Mesenchymal stem cell (in vitro differentiated cells and primary cell): Measurements from ENCODE around the gene B3GAT1.

Experiments
- DNase-seq: peaks from one replicate; pipeline ENCODE4 v3.0.0-alpha.2; 2013
- H2AFZ ChIP-seq: one replicate; pipeline ENCODE4 v1.6.1; 2013; ENCODE audit warnings: low read depth, mild to moderate bottlenecking, control low read depth, inconsistent platforms, low read length, moderate library complexity
- H2AK5ac ChIP-seq: 2 replicates; pipeline ENCODE4 v1.6.1; 2013; ENCODE audit warnings: low read length, moderate library complexity, mild to moderate bottlenecking, inconsistent platforms; ENCODE audit not compliant: severe bottlenecking
- H2BK120ac ChIP-seq: one replicate; pipeline ENCODE4 v1.6.1; 2013; ENCODE audit warnings: low read depth, mild to moderate bottlenecking, inconsistent platforms, low read length, moderate library complexity
- H2BK12ac ChIP-seq, 2 experiments: one replicate each; pipeline ENCODE4 v1.6.1; 2013; ENCODE audit warnings: inconsistent platforms in 2 of 2, low read length in 2 of 2, mild to moderate bottlenecking in 2 of 2, moderate library complexity in 2 of 2, control low read depth in 1 of 2
- H2BK15ac ChIP-seq: one replicate; pipeline ENCODE4 v1.6.1; 2013; ENCODE audit warnings: mild to moderate bottlenecking, low read depth, inconsistent platforms; ENCODE audit not compliant: poor library complexity, severe bottlenecking
- H2BK5ac ChIP-seq: 2 replicates; pipeline ENCODE4 v1.6.1; 2013; ENCODE audit warnings: low read depth, mild to moderate bottlenecking, low read length, control low read depth, inconsistent platforms; ENCODE audit not compliant: poor library complexity, severe bottlenecking
- H3K14ac ChIP-seq, 2 experiments: one replicate each; pipeline ENCODE4 v1.6.1; 2013; ENCODE audit warnings: inconsistent platforms in 2 of 2, low read length in 2 of 2, control low read depth in 1 of 2, mild to moderate bottlenecking in 1 of 2, moderate library complexity in 1 of 2
- H3K18ac ChIP-seq, 2 experiments: one replicate each; pipeline ENCODE4 v1.6.1; 2013; ENCODE audit warnings: inconsistent platforms in 2 of 2, low read length in 2 of 2, control low read depth in 1 of 2, low read depth in 1 of 2, mild to moderate bottlenecking in 1 of 2
- H3K23ac ChIP-seq, 2 experiments: one replicate each; pipeline ENCODE4 v1.6.1; 2013; ENCODE audit warnings: inconsistent platforms in 2 of 2, low read length in 2 of 2, mild to moderate bottlenecking in 2 of 2, moderate library complexity in 2 of 2, control low read depth in 1 of 2
- H3K27ac ChIP-seq: 2 replicates; pipeline ENCODE4 v1.5.1; 2013; ENCODE audit warnings: mild to moderate bottlenecking, moderate library complexity, low read length, control low read depth, inconsistent platforms; ENCODE audit not compliant: poor library complexity, severe bottlenecking
- H3K27me3 ChIP-seq, 2 experiments: 2 replicates each; pipeline versions ENCODE4 v1.6.1 to v1.7.0; 2013; ENCODE audit warnings: low read length in 2 of 2, mild to moderate bottlenecking in 2 of 2, moderate library complexity in 2 of 2, control low read depth in 1 of 2, inconsistent platforms in 1 of 2; ENCODE audit not compliant: control insufficient read depth in 1 of 2, insufficient read depth in 1 of 2
- H3K36me3 ChIP-seq, 2 experiments: 2 replicates each; pipeline versions ENCODE4 v1.6.1 to v1.7.0; 2013; ENCODE audit warnings: low read length in 2 of 2, control low read depth in 1 of 2, inconsistent platforms in 1 of 2, low read depth in 1 of 2, mild to moderate bottlenecking in 1 of 2; ENCODE audit not compliant: insufficient read depth in 2 of 2, control insufficient read depth in 1 of 2
- H3K4ac ChIP-seq, 2 experiments: one replicate each; pipeline ENCODE4 v1.6.1; 2013; ENCODE audit warnings: inconsistent platforms in 2 of 2, low read length in 2 of 2, mild to moderate bottlenecking in 2 of 2, moderate library complexity in 2 of 2, control low read depth in 1 of 2, low read depth in 1 of 2
- H3K4me1 ChIP-seq: 2 replicates; pipeline ENCODE4 v1.6.1; 2013; ENCODE audit warnings: low read depth, low read length, control low read depth; ENCODE audit not compliant: control insufficient read depth, insufficient read depth
- H3K4me2 ChIP-seq: 2 replicates; pipeline ENCODE4 v1.6.1; 2013; ENCODE audit warnings: low read length, mild to moderate bottlenecking, inconsistent platforms; ENCODE audit not compliant: poor library complexity, severe bottlenecking
- H3K4me3 ChIP-seq, 2 experiments: 2 replicates each; pipeline versions ENCODE4 v1.5.1 to v1.7.0; 2013; ENCODE audit warnings: low read length in 2 of 2, mild to moderate bottlenecking in 2 of 2, control low read depth in 1 of 2, low read depth in 1 of 2; ENCODE audit not compliant: insufficient read depth in 1 of 2
- H3K79me1 ChIP-seq: replicated peaks from 2 replicates; pipeline ENCODE4 v1.6.1; 2013; ENCODE audit warnings: mild to moderate bottlenecking, control low read depth, low read length, inconsistent platforms; ENCODE audit not compliant: poor library complexity, severe bottlenecking
- H3K9ac ChIP-seq: 2 replicates; pipeline ENCODE4 v1.7.0; 2013; ENCODE audit warnings: mild to moderate bottlenecking, low read length, moderate library complexity
- H3K9me3 ChIP-seq: 2 replicates; pipeline ENCODE4 v1.7.0; 2013; ENCODE audit warnings: mild to moderate bottlenecking, low read length; ENCODE audit not compliant: control insufficient read depth
- H4K8ac ChIP-seq: one replicate; pipeline ENCODE4 v1.6.1; 2013; ENCODE audit warnings: inconsistent platforms, mild to moderate bottlenecking, low read length, moderate library complexity
- H4K91ac ChIP-seq: one replicate; pipeline ENCODE4 v1.6.1; 2013; ENCODE audit warnings: mild to moderate bottlenecking, low read length, inconsistent platforms
- WGBS: methylation state at CpG from one replicate; pipeline ENCODE4 v1.1.7; 2013; ENCODE audit warnings: mixed read lengths; 5-methylcytosine and 5-hydroxymethylcytosine counted together

The B3GAT1 gene

GRCh38 chr11:134371436-134372185 lies 40.4 kb downstream of the B3GAT1 start:
- Histone ChIP-seq H3K4ac (no peak overlapping the region), H3K4me2 (no peak overlapping the region), H3K27ac (no peak overlapping the region), H3K9me3 (no peaks in the 10 kb centered on the region), H4K8ac (no peak overlapping the region), H3K4me1 (no peaks in the 10 kb centered on the region), H3K4me3 (no peak overlapping the region), H4K91ac (no peak overlapping the region), H3K27me3 (no peaks in the 10 kb centered on the region), H2BK12ac (no peak overlapping the region), H3K18ac (no peak overlapping the region), H2BK5ac (no peak overlapping the region), H3K79me1 (no peaks in the 10 kb centered on the region), H2BK120ac (no peak overlapping the region), H3K9ac (no peak overlapping the region), H3K14ac (no peak overlapping the region), H3K36me3 (peaks cover 0 to 3% of the 10 kb centered on the region in 2 experiments), H2AFZ (no peak overlapping the region), H2AK5ac (no peak overlapping the region), H2BK15ac (no peak overlapping the region), H3K23ac (no peak overlapping the region)
- 85% methylated on average over 22 of the region's 22 CpGs for WGBS
- no peak for DNase-seq

GRCh38 chr11:134370526-134371435 lies 41.3 kb downstream of the B3GAT1 start:
- Histone ChIP-seq H2AK5ac (no peak overlapping the region), H3K4me1 (no peaks in the 10 kb centered on the region), H2BK15ac (no peak overlapping the region), H3K23ac (no peak overlapping the region), H3K18ac (no peak overlapping the region), H3K27ac (no peak overlapping the region), H3K36me3 (peaks cover 0 to 3% of the 10 kb centered on the region in 2 experiments), H2BK5ac (no peak overlapping the region), H4K91ac (no peak overlapping the region), H3K27me3 (peaks cover 0 to 5% of the 10 kb centered on the region in 2 experiments), H3K14ac (no peak overlapping the region), H2BK12ac (no peak overlapping the region), H3K4ac (no peak overlapping the region), H2AFZ (no peak overlapping the region), H3K79me1 (no peaks in the 10 kb centered on the region), H3K4me3 (no peak overlapping the region), H3K4me2 (no peak overlapping the region), H2BK120ac (no peak overlapping the region), H3K9me3 (no peaks in the 10 kb centered on the region), H3K9ac (no peak overlapping the region), H4K8ac (no peak overlapping the region)
- WGBS, result 80% methylated on average over 14 of the region's 19 CpGs
- no peak for DNase-seq

- Histone ChIP-seq H3K4ac (no peak overlapping the region), H3K27me3 (peaks cover 0 to 11% of the 10 kb centered on the region in 2 experiments), H3K18ac (no peak overlapping the region), H4K91ac (no peak overlapping the region), H3K4me1 (no peaks in the 10 kb centered on the region), H2AFZ (no peak overlapping the region), H3K36me3 (peaks cover 0 to 3% of the 10 kb centered on the region in 2 experiments), H3K4me3 (no peak overlapping the region), H4K8ac (no peak overlapping the region), H3K9me3 (no peaks in the 10 kb centered on the region), H3K9ac (no peak overlapping the region), H3K79me1 (no peaks in the 10 kb centered on the region), H3K23ac (no peak overlapping the region), H2BK5ac (no peak overlapping the region), H2BK120ac (no peak overlapping the region), H3K4me2 (no peak overlapping the region), H2AK5ac (no peak overlapping the region), H2BK15ac (no peak overlapping the region), H3K27ac (no peak overlapping the region), H3K14ac (peak overlapping the region in 1 of 2 experiments; percentile 10), H2BK12ac (no peak overlapping the region)
- 87% methylated on average over 27 of the region's 30 CpGs for WGBS
- no peak for DNase-seq
Observed at GRCh38 chr11:134369656-134370525, 42.2 kb downstream of the B3GAT1 start.
